GM21390 (cell line): ENCODE data around the gene EIF5.

Experiments
- ATAC-seq: cut with Tn5 transposase; IDR thresholded peaks from one replicate; pipeline ENCODE4 v1.9.1; 2021; ENCODE audit not compliant: unreplicated experiment

The EIF5 gene

GRCh38 chr14:103362780-103363179, 28.7 kb downstream of the EIF5 start:
- ATAC-seq = no peak

DNA sequence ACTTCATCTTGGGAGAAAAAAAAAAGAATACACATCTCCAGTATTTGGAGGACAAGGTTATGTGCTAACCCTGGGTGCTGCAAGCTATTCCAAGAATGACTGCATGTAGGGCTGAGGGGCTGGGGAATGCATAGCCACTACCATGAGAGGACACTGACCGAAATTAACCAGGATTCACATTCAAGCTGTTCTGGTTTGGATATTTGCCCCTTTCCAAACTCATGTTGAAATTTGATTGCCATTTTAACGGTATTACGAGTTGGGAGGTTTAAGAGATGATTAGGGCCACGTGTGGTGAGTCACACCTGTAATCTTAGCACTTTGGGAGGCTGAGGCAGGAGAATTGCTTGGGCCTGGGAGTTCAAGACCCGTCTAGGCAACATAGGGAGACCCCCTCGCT, 32.7 kb downstream of the EIF5 start:
- no peak for ATAC-seq

- ATAC-seq = no peak
These were observed 34.0 kb downstream of the EIF5 start for GRCh38 chr14:103367995-103368394.

- no peak for ATAC-seq
These were observed 36.0 kb downstream of the EIF5 start for GRCh38 chr14:103370087-103370486.

DNA sequence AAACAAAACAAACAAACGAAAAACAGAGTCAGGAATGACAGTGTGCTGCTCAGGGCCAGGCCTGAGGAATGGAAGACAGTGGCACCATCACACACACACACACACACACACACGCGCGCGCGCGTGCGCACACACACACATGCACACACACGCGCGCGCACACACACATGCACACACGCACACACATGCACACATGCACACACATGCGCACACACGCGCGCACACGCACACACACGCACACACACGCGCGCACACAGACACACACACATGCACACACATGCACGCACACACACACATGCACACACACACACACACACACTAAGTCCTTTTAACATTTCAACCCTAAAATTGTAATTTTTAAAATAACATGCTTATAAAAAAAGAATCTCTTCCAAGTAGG, 38.0 kb downstream of the EIF5 start:
- ATAC-seq = no peak

- ATAC-seq = no peak
These were observed 38.7 kb downstream of the EIF5 start for GRCh38 chr14:103372552-103373304.

DNA sequence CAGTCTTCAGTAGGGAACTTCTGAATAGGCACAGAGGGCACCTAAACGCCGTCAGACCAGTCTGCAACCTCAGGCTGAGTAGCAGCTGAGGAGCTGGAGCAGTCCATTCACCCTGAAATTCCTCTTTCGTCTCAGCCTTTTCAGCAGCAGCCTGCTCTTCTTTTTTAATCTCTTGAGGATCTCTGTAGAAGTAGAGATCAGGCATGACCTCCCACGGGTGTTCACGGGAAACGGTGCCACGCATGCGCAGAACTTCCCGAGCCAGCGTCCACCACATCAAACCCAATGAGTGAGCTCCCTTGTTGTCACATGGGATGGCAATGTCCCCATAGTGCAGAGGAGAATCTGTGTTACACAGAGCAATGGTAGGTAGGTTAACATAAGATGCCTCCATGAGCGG, 40.1 kb downstream of the EIF5 start:
- ATAC-seq = no peak

DNA sequence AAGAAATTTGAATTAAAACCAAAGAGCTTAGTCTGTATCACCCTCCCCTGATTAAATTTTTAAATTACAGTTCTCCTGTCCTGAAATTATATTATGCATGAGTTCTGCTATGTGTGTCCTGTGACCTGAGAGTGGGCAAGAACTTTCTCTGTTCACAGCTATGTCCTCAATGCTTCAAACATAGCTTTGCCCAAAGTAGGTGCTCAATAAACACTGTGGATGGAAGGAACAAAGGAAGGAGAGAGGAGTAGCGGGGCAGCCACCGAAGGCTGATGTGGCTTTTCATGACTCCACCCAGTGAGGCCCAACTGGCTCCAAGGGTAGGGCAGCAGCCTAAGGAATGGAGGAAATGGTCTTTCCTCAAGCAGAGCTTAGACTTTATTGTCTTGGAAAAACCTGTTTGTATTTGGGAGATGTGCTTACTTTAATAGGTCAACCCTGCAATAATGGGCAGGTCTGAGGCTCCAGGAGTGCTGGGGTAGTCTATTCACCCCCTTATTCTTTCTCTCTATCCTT, 43.5 kb downstream of the EIF5 start:
- ATAC-seq = no peak

DNA sequence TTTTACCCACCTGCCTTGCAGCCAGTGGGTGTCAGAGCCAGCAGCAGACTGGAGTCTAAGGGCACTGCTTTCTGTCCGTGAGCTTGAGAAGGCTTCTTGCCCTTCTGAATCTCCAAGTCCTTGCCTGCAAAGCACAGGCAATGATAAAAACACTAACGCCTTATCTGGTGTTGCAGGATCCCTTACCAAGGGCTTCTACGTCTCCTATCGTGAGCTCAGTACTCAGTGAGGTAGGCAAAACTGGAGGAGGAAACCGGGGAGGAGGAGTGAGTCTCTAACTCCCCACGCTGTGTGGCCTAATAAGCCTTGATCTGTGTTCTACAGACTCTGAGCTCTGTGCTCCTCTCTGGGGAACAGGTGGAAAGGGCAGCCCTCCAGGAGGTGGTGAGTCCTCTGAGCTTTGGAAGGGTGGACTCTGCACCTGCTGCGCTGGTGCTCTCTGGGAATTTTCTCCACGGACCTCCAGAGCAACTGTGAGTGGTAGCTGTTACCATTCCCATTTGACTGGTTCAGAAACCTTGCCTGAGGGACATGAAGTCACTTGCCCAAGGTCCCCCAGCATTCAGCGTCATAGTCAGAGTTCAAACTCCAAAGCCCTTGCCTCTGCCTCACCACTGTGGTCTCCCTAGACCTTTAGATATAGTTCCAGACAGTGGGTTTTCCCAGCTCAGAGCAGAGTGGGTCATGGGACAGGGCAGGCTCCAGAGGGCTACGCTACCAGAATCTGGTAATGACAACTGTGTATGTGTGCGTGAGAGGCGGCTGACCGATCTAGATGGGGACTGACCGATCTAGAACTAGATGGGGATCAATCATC, 44.2 kb downstream of the EIF5 start:
- no peak for ATAC-seq

- no peak for ATAC-seq
These were observed 46.8 kb downstream of the EIF5 start for GRCh38 chr14:103380719-103381377.

DNA sequence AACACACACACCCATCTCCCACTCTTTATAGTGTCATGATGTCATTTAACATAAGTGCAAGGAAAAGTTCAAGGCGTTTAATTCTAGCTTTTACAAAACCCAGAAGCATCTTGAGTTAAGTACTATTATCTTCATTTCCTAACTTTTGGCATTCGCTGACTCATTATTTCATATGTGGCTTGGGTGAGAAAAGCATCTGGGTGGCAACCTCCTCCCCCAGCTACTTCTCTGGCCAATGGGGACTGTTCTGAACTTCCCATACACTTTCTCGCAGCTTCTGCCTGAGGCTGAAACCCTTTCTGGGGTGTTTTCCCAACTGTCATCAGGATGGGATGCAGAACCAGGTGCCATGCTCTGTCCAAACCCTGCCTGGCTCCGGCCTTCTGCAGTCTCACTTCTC, 48.3 kb downstream of the EIF5 start:
- no peak for ATAC-seq

- ATAC-seq = peak; percentile 18
These were observed 50.6 kb downstream of the EIF5 start for GRCh38 chr14:103384450-103385151.

GRCh38 chr14:103385152-103385928, 51.3 kb downstream of the EIF5 start, which contains the start of gene MARK3:
TSS of gene MARK3 (plus strand) at chr14:103385415. CDS start at chr14:103386030, 615 bp downstream.
- peak; percentile 91 for ATAC-seq

GRCh38 chr14:103385929-103386712, 52.1 kb downstream of the EIF5 start:
- ATAC-seq = no peak

DNA sequence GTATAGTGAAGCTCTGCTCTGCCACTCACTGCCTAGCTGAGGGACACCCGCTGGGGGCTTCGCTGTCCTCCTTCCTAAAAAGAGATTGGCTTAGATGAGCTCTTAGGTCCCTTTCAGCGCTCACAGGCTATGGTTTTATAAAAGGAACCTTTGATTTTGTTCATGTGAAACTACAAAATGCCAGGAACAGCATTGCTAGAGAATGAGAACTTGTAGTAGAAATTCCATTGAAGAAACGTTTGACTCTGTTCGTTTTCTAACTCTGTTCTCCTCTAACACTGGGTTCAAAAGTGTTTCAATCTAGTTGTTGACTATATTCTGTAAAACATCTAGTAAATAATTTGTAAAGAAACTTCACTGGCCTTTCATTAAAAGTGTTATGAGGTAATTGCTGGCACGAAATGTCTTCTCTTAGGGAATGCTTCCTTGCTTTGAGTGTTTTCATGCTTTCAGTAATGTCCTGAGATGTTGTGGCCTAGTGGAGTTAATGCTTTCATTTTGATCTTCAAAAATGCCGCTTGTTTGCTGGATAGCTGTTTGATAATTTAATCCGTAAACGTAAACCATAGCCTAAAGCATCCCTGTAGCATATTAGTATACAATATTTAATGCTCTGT, 52.8 kb downstream of the EIF5 start:
- no peak for ATAC-seq

DNA sequence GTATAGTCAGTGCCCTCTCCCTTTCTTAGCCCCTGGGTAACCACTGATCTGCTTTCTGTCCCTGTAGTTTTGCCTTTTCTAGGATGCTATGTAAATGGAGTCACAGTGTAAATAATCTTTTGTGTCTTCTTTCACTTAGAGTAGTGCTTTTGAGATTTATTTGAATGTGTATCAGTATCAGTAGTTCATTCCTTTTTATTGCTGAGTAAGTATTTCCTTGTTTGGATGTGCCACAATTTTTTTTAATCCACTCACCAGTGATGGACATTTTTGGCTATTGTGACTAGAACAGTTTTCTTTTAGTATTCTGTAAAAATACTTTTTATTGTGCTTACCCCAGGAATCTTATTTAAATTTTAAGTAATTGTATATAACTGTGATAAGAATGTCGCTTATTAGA, 54.6 kb downstream of the EIF5 start:
- no peak for ATAC-seq

DNA sequence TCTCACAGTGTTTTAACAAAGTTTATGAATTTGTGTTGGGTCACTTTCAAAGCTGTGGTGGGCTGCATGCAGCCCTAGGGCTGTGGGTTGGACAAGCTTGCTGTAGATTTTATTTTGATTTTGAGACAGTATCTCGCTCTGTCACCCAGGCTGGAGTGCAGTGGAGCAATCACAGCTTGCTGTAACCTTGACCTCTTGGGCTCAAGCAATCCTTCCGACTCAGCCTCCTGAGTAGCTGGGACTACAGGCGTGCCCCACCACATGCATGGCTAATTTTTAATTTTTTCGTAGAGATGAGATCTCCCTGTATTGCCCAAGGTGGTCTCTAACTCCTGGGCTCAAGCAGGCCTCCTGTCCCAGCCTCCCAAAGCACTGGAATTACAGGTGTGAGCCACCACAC, 56.6 kb downstream of the EIF5 start:
- no peak for ATAC-seq

DNA sequence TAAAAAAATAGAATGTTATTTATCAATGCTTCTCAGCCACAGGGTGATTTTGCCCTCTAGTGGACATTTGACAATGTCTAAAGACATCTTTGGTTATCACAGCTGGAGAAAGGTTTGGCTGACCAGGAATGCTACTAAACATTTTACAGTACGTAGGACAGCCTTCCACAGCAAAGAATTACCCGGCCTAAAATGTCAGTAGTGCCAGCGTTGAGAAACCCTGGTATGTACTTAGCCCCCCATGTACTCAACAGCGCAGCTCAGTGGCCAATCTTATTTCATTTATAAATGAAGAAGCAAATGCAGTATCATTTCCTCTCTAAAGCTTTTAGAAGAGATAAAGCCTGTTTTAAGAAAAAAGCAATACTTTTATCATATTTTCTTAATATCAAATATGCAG, 57.0 kb downstream of the EIF5 start:
- no peak for ATAC-seq

DNA sequence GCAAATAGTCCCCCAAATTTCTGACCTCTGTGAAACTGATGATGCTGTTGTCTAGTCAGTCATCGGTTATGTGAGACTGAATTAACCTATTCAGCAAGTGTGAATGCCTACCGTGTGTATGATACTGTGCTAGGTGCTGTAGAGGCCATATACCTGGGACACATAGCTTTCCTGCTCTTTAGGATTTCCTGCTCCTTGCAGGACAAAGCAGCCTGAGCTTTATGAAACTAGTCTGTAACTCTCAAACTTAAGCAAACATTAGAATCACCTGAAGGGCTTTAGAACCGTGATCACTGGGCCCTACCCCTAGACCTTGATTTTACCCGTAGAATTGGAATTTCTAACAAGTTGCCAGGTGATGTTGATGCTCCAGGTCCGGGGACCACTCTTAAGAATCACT, 58.1 kb downstream of the EIF5 start:
- ATAC-seq = no peak
